Measurements from ENCODE around the gene YOD1.

Gene YOD1

DNA sequence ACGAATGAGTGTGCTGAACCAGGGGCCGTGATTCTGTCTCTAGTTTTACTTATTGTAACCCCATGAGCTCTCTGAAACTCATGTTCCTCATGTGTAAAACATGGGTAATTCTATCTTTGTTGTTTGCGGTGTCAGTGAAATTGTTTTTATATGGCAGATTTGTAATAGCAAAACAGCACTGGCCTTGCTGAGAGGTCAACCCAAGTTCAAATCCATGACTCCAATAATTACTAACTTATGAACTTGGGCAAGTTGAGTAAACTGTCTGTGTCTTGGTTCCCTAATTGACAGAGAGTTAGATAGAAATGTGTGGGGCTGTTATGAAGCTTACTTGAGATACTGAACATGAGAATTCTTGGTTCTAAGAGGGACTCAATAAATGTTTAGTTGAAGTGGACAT, 36.3 kb downstream of the YOD1 start:
- no peaks in the 10 kb centered on the region for H3K36me3 ChIP-seq
- TF ChIP-seq, protein P1, sequence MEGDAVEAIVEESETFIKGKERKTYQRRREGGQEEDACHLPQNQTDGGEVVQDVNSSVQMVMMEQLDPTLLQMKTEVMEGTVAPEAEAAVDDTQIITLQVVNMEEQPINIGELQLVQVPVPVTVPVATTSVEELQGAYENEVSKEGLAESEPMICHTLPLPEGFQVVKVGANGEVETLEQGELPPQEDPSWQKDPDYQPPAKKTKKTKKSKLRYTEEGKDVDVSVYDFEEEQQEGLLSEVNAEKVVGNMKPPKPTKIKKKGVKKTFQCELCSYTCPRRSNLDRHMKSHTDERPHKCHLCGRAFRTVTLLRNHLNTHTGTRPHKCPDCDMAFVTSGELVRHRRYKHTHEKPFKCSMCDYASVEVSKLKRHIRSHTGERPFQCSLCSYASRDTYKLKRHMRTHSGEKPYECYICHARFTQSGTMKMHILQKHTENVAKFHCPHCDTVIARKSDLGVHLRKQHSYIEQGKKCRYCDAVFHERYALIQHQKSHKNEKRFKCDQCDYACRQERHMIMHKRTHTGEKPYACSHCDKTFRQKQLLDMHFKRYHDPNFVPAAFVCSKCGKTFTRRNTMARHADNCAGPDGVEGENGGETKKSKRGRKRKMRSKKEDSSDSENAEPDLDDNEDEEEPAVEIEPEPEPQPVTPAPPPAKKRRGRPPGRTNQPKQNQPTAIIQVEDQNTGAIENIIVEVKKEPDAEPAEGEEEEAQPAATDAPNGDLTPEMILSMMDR (IDR thresholded peaks at IDR 0.05; ENCODE audit: low read depth, low read length): no peak
- no peak for DNase-seq
- no peak overlapping the region for H3K4me3 ChIP-seq (ENCODE audit: low read depth, low read length)
- H3K27me3 ChIP-seq (ENCODE audit: insufficient read depth, low read depth, severe bottlenecking): peaks cover 100% of the 10 kb centered on the region
- H3K27ac ChIP-seq: no peak overlapping the region
- no peaks in the 10 kb centered on the region for H3K9me3 ChIP-seq (ENCODE audit: severe bottlenecking)

DNA sequence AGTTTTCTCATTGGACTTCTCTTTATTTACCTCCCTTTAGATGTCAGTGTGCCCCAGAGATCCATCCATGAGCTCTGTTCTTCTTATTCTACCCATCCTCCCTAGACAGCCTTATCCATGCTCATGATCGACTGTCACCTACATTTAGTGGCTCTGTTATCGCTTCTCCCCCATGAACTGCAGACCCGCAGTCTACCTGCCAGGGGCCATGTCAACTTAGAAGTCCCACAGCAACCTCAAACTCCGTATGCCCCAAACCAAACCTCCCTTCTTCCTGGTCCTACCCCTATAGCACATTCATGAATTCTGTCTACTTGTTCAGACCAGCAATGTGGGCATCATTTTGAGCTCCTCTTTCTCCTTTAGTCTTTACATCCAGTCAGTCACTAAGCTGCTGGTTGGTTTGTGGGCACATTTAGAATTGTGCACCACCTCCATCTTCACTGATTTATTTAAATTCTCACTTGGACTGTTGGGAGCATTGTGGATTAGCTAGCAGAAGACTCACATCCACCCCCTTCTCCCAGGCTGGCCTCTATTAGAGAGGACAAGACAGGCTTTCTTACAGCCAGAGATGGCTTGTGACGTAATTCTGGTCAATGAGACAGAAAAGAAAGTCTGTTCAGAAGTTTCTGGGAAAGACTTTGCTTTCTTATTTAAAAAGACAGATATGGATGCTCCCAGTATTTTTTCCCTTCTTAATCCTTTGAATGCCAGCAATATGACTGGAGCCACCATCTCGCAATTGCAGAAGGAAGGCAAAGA, 37.5 kb downstream of the YOD1 start:
- H3K27me3 ChIP-seq (ENCODE audit: insufficient read depth, low read depth, severe bottlenecking): peaks cover 100% of the 10 kb centered on the region
- TF ChIP-seq, protein P1 (IDR thresholded peaks at IDR 0.05; ENCODE audit: low read depth, low read length): no peak
- H3K9me3 ChIP-seq (ENCODE audit: severe bottlenecking): no peaks in the 10 kb centered on the region
- H3K4me3 ChIP-seq (ENCODE audit: low read depth, low read length): no peak overlapping the region
- no peak for DNase-seq
- H3K27ac ChIP-seq: no peak overlapping the region
- H3K36me3 ChIP-seq: no peaks in the 10 kb centered on the region

DNA sequence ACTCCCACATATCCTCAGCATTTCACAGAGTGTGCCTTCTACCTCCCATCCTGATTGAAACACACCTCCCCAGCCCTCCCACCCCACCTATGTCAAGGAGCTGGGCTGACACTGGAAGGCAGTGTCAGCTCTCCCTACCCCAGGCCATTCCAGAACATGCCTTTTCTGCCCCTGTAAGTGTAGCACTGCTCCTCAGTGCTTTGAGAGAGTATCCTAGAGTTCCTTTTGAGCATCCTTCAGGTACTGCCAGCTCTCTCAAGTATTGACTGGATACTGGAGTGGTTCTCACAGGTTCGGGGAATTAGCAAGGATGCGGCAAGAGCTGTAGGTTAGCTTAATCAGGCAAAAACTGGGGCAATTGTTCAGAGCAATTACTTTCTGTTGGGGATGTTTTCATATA, 40.3 kb downstream of the YOD1 start:
- TF ChIP-seq, protein P1 (IDR thresholded peaks at IDR 0.05; ENCODE audit: low read depth, low read length): no peak
- H3K27me3 ChIP-seq (ENCODE audit: insufficient read depth, low read depth, severe bottlenecking): peaks cover 100% of the 10 kb centered on the region
- no peak overlapping the region for H3K4me3 ChIP-seq (ENCODE audit: low read depth, low read length)
- no peak overlapping the region for H3K27ac ChIP-seq
- no peak for DNase-seq
- H3K9me3 ChIP-seq (ENCODE audit: severe bottlenecking): peaks cover 4% of the 10 kb centered on the region
- no peaks in the 10 kb centered on the region for H3K36me3 ChIP-seq

DNA sequence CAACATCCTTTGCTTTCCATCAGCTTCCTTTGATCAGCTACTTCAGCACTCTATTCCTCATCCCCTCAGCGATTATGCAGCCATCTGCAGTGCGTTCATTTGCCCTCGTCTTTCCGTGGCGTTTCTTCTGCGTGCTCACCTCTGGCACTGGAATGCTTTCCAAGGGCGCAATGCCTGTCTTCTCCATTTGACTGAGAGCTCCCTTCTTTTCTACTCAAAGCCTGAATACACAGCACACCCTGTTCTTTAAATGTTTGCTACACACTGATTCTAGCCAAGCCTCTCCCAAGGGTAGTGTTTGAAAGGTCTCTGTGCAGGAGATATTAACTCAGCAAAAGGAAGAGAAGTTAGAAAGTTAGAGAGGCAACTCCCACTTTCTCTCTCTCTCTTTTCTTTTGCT, 41.1 kb downstream of the YOD1 start:
- TF ChIP-seq, protein P1 (IDR thresholded peaks at IDR 0.05; ENCODE audit: low read depth, low read length): no peak
- Histone ChIP-seq H3K4me3 (ENCODE audit: low read depth, low read length) (no peak overlapping the region), H3K9me3 (ENCODE audit: severe bottlenecking) (peaks cover 4% of the 10 kb centered on the region), H3K27me3 (ENCODE audit: insufficient read depth, low read depth, severe bottlenecking) (peaks cover 100% of the 10 kb centered on the region), H3K27ac (no peak overlapping the region), H3K36me3 (no peaks in the 10 kb centered on the region)
- DNase-seq: no peak

DNA sequence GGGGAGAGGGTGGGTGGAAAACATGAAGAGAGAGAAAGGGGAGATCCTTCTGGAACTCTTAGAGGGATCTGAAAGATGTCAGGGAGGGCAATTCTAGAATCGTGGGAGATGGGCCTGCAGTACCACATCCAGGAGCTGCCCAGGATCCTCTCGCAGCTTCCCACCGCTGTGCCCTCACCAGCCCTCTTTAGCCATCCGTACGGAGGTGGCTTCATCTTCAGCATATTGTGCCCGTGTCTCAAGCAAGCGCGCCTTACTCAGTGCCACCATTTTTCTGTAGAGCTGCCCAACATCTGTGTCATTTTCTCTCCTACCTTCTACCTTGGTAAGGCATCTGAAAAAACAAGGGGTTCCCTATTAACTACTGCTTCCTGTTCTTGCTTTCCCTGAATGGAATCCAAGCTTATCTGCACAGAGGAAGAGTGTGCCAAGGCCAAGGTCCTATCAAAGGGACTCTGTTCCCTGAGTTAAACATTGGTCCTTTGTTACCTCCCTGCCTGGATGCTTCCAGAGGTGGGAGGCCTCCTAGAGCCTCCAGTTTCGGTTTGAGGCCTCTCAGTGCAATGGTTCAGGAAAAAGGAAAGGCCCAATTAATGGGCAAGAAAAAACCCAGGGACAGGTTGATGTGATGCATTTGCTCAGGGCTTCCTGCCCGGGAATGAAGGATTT, 41.7 kb downstream of the YOD1 start:
- no peak for DNase-seq
- Histone ChIP-seq H3K4me3 (ENCODE audit: low read depth, low read length) (no peak overlapping the region), H3K36me3 (no peaks in the 10 kb centered on the region), H3K27ac (no peak overlapping the region), H3K9me3 (ENCODE audit: severe bottlenecking) (peaks cover 4% of the 10 kb centered on the region), H3K27me3 (ENCODE audit: insufficient read depth, low read depth, severe bottlenecking) (peaks cover 100% of the 10 kb centered on the region)
- TF ChIP-seq, protein P1 (IDR thresholded peaks at IDR 0.05; ENCODE audit: low read depth, low read length): no peak

Data from WERI-Rb-1 (cell line).